A549 (cell line): ENCODE results near the gene HNRNPM. TPM values are rescaled to one million over a fixed set of nuclear protein-coding genes. Genes with fewer than 3 reads are reported as not detected.

ENCODE experiments used
- ATAC-seq, 2 experiments: fragments of 200-7000 bp in 1 of 2; fragments of >200 bp in 1 of 2; cut with Nextera tagmentation in 1 of 2; cut with Tn5 transposase in 1 of 2; 3 replicates each; pipeline versions ENCODE4 v1.8.0 to v1.9.1; 2018 to 2020; ENCODE audit warnings: mild to moderate bottlenecking in 1 of 2, moderate library complexity in 1 of 2
- CTCF ChIA-PET: fragments of 300-600 bp; sonication (Branson Sonifier 250); formaldehyde crosslinking; extraction: SDS; loops from one replicate; lab custom pipeline; 2021; ENCODE audit warnings: antibody characterized with exemption, inconsistent platforms; lab: Yijun Ruan, JAX
- POLR2A ChIA-PET: fragments of 350-600 bp; formaldehyde crosslinking; extraction: SDS; loops from one replicate; lab custom pipeline; 2021; ENCODE audit warnings: antibody characterized with exemption, inconsistent platforms; lab: Yijun Ruan, JAX
- DNase-seq, 2 experiments: peaks; one replicate each; pipeline versions ENCODE4 v3.0.0 to v3.0.0-alpha.2; 2011 to 2016; ENCODE audit warnings: low read depth in 1 of 2, low spot score in 1 of 2
- FAIRE-seq: peaks from 2 replicates; lab custom pipeline; 2011; peaks lifted over from hg19 to GRCh38; lab: Jason Lieb, UNC
- H3K27ac ChIP-seq, 2 experiments: fragments of >200 bp; sonication (Bioruptor Twin); formaldehyde crosslinking; 3 replicates each; pipeline ENCODE4 v1.5.1; 2016 to 2017
- H3K4me1 ChIP-seq: fragments of >200 bp; sonication (Bioruptor Twin); formaldehyde crosslinking; 3 replicates; pipeline ENCODE4 v1.6.1; 2016
- H3K4me2 ChIP-seq: fragments of >200 bp; sonication (Bioruptor Twin); formaldehyde crosslinking; 3 replicates; pipeline ENCODE4 v1.6.1; 2016
- H3K4me3 ChIP-seq: fragments of >200 bp; sonication (Bioruptor Twin); formaldehyde crosslinking; 3 replicates; pipeline ENCODE4 v1.5.1; 2016
- H3K9me3 ChIP-seq: fragments of >200 bp; sonication (Bioruptor Twin); formaldehyde crosslinking; 3 replicates; pipeline ENCODE4 v1.6.1; 2016
- CHD4 ChIP-seq: fragments of 200-600 bp; sonication (generic); IDR thresholded peaks from 2 replicates; pipeline ENCODE4 v1.6.1; 2016; ENCODE audit warnings: antibody characterized with exemption, mild to moderate bottlenecking, borderline replicate concordance
- ESRRA ChIP-seq: fragments of 150-350 bp; IDR thresholded peaks from 2 replicates; pipeline ENCODE4 v1.6.1; 2014; ENCODE audit warnings: mild to moderate bottlenecking, low read length, borderline replicate concordance
- FOSB ChIP-seq: fragments of 250-450 bp; sonication (Bioruptor Pico); IDR thresholded peaks from 2 replicates; pipeline ENCODE4 v1.5.0; 2020; ENCODE audit warnings: mild to moderate bottlenecking, moderate library complexity
- FOSL2 ChIP-seq, 2 experiments: fragments of 450-650 bp in 1 of 2; fragments of >200 bp in 1 of 2; sonication (Bioruptor Twin) in 1 of 2; formaldehyde crosslinking; IDR thresholded peaks; 2 replicates each; pipeline versions ENCODE4 v1.5.0 to v1.6.1; 2016 to 2020; ENCODE audit warnings: mild to moderate bottlenecking in 1 of 2, moderate library complexity in 1 of 2
- HES2 ChIP-seq: fragments of >200 bp; sonication (Bioruptor Twin); formaldehyde crosslinking; IDR thresholded peaks from 2 replicates; pipeline ENCODE4 v1.6.1; 2016
- HEYL ChIP-seq: fragments of 250-450 bp; sonication (Bioruptor Pico); IDR thresholded peaks from 2 replicates; pipeline ENCODE4 v1.8.0; 2021; ENCODE audit warnings: mild to moderate bottlenecking, moderate library complexity
- HOXB5 ChIP-seq: fragments of 250-450 bp; sonication (Bioruptor Pico); IDR thresholded peaks from 2 replicates; pipeline ENCODE4 v1.5.0; 2020; ENCODE audit warnings: mild to moderate bottlenecking, moderate library complexity
- JUN ChIP-seq, 2 experiments: fragments of >200 bp; sonication (Bioruptor Twin); formaldehyde crosslinking; IDR thresholded peaks; 2 replicates in 1 of 2; 3 replicates in 1 of 2; pipeline ENCODE4 v1.6.1; 2016 to 2017
- KDM5A ChIP-seq: fragments of 200-600 bp; sonication (generic); IDR thresholded peaks from 2 replicates; pipeline ENCODE4 v1.6.1; 2016; ENCODE audit warnings: antibody characterized with exemption, mild to moderate bottlenecking
- MAFK ChIP-seq: fragments of 450-650 bp; IDR thresholded peaks from 2 replicates; pipeline ENCODE4 v1.6.1; 2014; ENCODE audit not compliant: partially characterized antibody
- MAZ ChIP-seq: fragments of 150-350 bp; IDR thresholded peaks from 2 replicates; pipeline ENCODE4 v1.6.1; 2014; ENCODE audit warnings: antibody characterized with exemption, low read depth, low read length, borderline replicate concordance
- PBX3 ChIP-seq: IDR thresholded peaks from 2 replicates; pipeline ENCODE4 v1.6.1; 2012
- RAD21 ChIP-seq, 2 experiments: fragments of >200 bp in 1 of 2; sonication (Bioruptor Twin) in 1 of 2; formaldehyde crosslinking in 1 of 2; IDR thresholded peaks in 1 of 2; conservative IDR thresholded peaks in 1 of 2; 2 replicates in 1 of 2; 3 replicates in 1 of 2; pipeline ENCODE4 v1.6.1; 2012 to 2018; ENCODE audit warnings: inconsistent platforms in 1 of 2
- RARB ChIP-seq: fragments of 250-450 bp; sonication (Bioruptor Pico); IDR thresholded peaks from 2 replicates; pipeline ENCODE4 v1.8.0; 2021; ENCODE audit warnings: mild to moderate bottlenecking, moderate library complexity
- RCOR1 ChIP-seq: fragments of 150-350 bp; IDR thresholded peaks from 2 replicates; pipeline ENCODE4 v1.6.1; 2014; ENCODE audit warnings: antibody characterized with exemption, low read length, low read depth
- REST ChIP-seq: fragments of 200-600 bp; sonication (generic); IDR thresholded peaks from 2 replicates; pipeline ENCODE4 v1.6.1; 2016; ENCODE audit warnings: antibody characterized with exemption, mild to moderate bottlenecking, moderate library complexity
- TP53 ChIP-seq: fragments of 250-450 bp; sonication (Bioruptor Pico); IDR thresholded peaks from 2 replicates; pipeline ENCODE4 v1.5.0; 2021; ENCODE audit warnings: mild to moderate bottlenecking, moderate library complexity
- USF2 ChIP-seq: fragments of 450-650 bp; IDR thresholded peaks from 2 replicates; pipeline ENCODE4 v1.6.1; 2014; ENCODE audit warnings: antibody characterized with exemption
- ZC3H11A ChIP-seq: fragments of 450-650 bp; IDR thresholded peaks from 2 replicates; pipeline ENCODE4 v1.6.1; 2014; ENCODE audit warnings: antibody characterized with exemption, mild to moderate bottlenecking
- ZNF302 ChIP-seq: fragments of 250-450 bp; sonication (Bioruptor Pico); IDR thresholded peaks from 2 replicates; pipeline ENCODE4 v1.9.0; 2021; ENCODE audit warnings: inconsistent platforms, mild to moderate bottlenecking, moderate library complexity
- WGBS: methylation state at CpG from one replicate; pipeline ENCODE4 v1.1.6; 2017; ENCODE audit errors: missing lambda C conversion rate; 5-methylcytosine and 5-hydroxymethylcytosine counted together
- polyA plus RNA-seq, 4 experiments: library from polyadenylated mRNA; depleted of rRNA in 3 of 4; stranded (reverse); fragments of >200 nt; fragmentation: RNase III in 1 of 4; extraction: RNeasy Plus Mini Kit Qiagen cat#74134 plus additional on column Dnase treatment in 1 of 4; gene quantifications; 2 replicates in 3 of 4; 3 replicates in 1 of 4; pipeline ENCODE4 v1.2.3, GENCODE V29; 2011 to 2017

Gene HNRNPM
- polyA plus RNA-seq, 2 of the 4 experiments (the other 2 are of a cell fraction): 168 to 352 TPM

GRCh38 chr19:8421484-8422461 lies 23.0 kb upstream of the HNRNPM start:
- 91% methylated on average over 17 of the region's 28 CpGs for WGBS
- Histone ChIP-seq H3K9me3 (no peaks in the 10 kb centered on the region), H3K4me2 (no peak overlapping the region), H3K4me1 (peaks cover 17% of the 10 kb centered on the region), H3K4me3 (no peak overlapping the region), H3K27ac (no peak overlapping the region)
- FAIRE-seq (no peak), DNase-seq (no peak), ATAC-seq (no peak)
- TF ChIP-seq JUN (IDR thresholded peaks at IDR 0.05) (no peak), HOXB5 (CRISPR knock-in tag) (no peak), HEYL (CRISPR knock-in tag) (no peak), RAD21 (conservative IDR thresholded peaks at IDR 0.05 in 1 of 2, IDR thresholded peaks at IDR 0.05 in 1 of 2) (no peak), RARB (CRISPR knock-in tag) (no peak), MAZ (no peak), FOSL2 (IDR thresholded peaks at IDR 0.05) (no peak), FOSL2 (CRISPR knock-in tag; IDR thresholded peaks at IDR 0.05) (no peak), TP53 (CRISPR knock-in tag) (no peak), MAFK (no peak), CHD4 (no peak), PBX3 (no peak), RCOR1 (no peak), ZNF302 (CRISPR knock-in tag) (no peak), ZC3H11A (no peak), HES2 (no peak), FOSB (CRISPR knock-in tag) (no peak), ESRRA (no peak), KDM5A (no peak), REST (no peak), USF2 (no peak)
- POLR2A ChIA-PET: interaction anchor here (0.9 kb wide), 1 partner anchor 9 kb away, joined by 5 read pairs; the partner anchor contains the start of gene MARCHF2
- CTCF ChIA-PET: interaction anchor here (1.7 kb wide), 1 partner anchor 9 kb away, joined by 7 read pairs; the partner anchor contains the start of gene MARCHF2
